Activated naive CD8-positive, alpha-beta T cell treated with anti-CD3 and anti-CD28 coated beads for 36 hours (primary cell): ENCODE data around the gene HRC. TPM values are rescaled to one million over a fixed set of nuclear protein-coding genes. Genes with fewer than 3 reads are reported as not detected.

Source experiments
- DNase-seq: peaks from one replicate; pipeline ENCODE4 v3.0.0; 2021
- H3K27ac Mint-ChIP-seq: one replicate; pipeline ENCODE4 v1.8.0; 2022; ENCODE audit warnings: mild to moderate bottlenecking, moderate library complexity, mixed read lengths
- H3K27me3 Mint-ChIP-seq: one replicate; pipeline ENCODE4 v1.8.0; 2022; ENCODE audit warnings: mild to moderate bottlenecking, mixed read lengths
- H3K36me3 Mint-ChIP-seq: one replicate; pipeline ENCODE4 v1.8.0; 2021; ENCODE audit warnings: mild to moderate bottlenecking, mixed read lengths
- H3K4me1 Mint-ChIP-seq: one replicate; pipeline ENCODE4 v1.8.0; 2021; ENCODE audit warnings: mixed read lengths
- H3K4me3 Mint-ChIP-seq: one replicate; pipeline ENCODE4 v1.8.0; 2022; ENCODE audit warnings: mild to moderate bottlenecking, moderate library complexity, mixed read lengths
- H3K9me3 Mint-ChIP-seq: one replicate; pipeline ENCODE4 v1.8.0; 2022; ENCODE audit warnings: mixed read lengths
- total RNA-seq, 2 experiments: library from RNA; stranded (reverse); gene quantifications; one replicate each; pipeline ENCODE4 v1.2.3, GENCODE V29; 2021

The HRC gene
- total RNA-seq, 2 experiments from 2014 or later = not detected

DNA sequence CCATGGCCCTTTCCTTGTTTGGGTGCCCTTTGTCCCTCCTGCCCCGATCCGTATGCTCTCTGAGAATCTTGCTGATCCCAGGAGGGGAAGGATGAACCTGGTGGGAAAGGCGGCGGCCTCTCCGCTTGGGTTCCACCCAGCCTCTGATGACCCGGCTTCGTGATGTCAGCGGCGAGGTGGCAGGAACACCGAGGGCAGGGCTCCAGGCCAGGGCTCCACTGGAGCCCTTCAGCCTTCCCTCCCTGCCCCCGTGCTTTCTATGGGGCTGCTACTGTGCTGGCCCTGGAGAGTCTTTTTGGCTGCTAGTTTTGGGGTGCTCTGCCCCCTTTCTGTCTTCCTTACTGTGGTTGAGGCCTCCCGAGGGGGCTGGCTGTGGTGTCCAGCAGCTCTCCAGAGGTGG is 52.9 kb downstream of the HRC start:
- no peak for DNase-seq
- Mint-ChIP-seq H3K4me3 (no peak overlapping the region), H3K9me3 (no peaks in the 10 kb centered on the region), H3K27me3 (no peaks in the 10 kb centered on the region), H3K27ac (peak overlapping the region; percentile 20), H3K4me1 (peaks cover 4% of the 10 kb centered on the region), H3K36me3 (peaks cover 43% of the 10 kb centered on the region)

Other genes with a start within 250 kb of the HRC start
- 1 to 10 TPM in 1 of 2 experiments, under 1 TPM in 1; 0.74 to 1.1 TPM for gene DHDH, start 221.7 kb downstream of the HRC start, total RNA-seq
- 100 to 1,000 TPM; 191 TPM for gene BAX, start 200.5 kb downstream of the HRC start, total RNA-seq
- 1,000 to 10,000 TPM; 1,137 to 1,177 TPM for gene FTL, start 190.1 kb downstream of the HRC start, total RNA-seq
- 10 to 100 TPM; 48.9 to 57.6 TPM for gene GYS1, start 162.1 kb downstream of the HRC start, total RNA-seq
- gene RUVBL2, start 161.5 kb downstream of the HRC start, total RNA-seq = 100 to 1,000 TPM; 187 to 189 TPM
- gene LHB, start 138.3 kb downstream of the HRC start, total RNA-seq = not detected
- not detected for gene CGB3, start 131.1 kb downstream of the HRC start, total RNA-seq
- gene CGB2, start 123.5 kb downstream of the HRC start, total RNA-seq = not detected
- gene CGB1, start 118.5 kb downstream of the HRC start, total RNA-seq = not detected
- gene CGB5, start 111.5 kb downstream of the HRC start, total RNA-seq = not detected
- gene CGB8, start 106.3 kb downstream of the HRC start, total RNA-seq = not detected
- gene CGB7, start 97.6 kb downstream of the HRC start, total RNA-seq = not detected
- not detected for gene NTF4, start 90.6 kb downstream of the HRC start, total RNA-seq
- gene KCNA7, start 82.7 kb downstream of the HRC start, total RNA-seq = not detected
- gene SNRNP70, start 69.9 kb downstream of the HRC start, total RNA-seq = 100 to 1,000 TPM; 205 to 230 TPM
- 1 to 10 TPM; 2.2 to 2.5 TPM for gene LIN7B, start 41.0 kb downstream of the HRC start, total RNA-seq
- gene C19orf73, start 36.3 kb downstream of the HRC start, total RNA-seq = 1 to 10 TPM; 1.0 to 1.3 TPM
- gene PPFIA3, start 35.9 kb downstream of the HRC start, total RNA-seq = 1 to 10 TPM; 3.2 to 4.3 TPM
- not detected for gene TRPM4, start 2.4 kb upstream of the HRC start, total RNA-seq
- 1 to 10 TPM in 1 of 2 experiments, under 1 TPM in 1; 0.86 to 1.4 TPM for gene SLC6A16, start 169.8 kb upstream of the HRC start, total RNA-seq
- gene CD37, start 180.0 kb upstream of the HRC start, total RNA-seq = 100 to 1,000 TPM; 110 to 114 TPM
- gene TEAD2, start 207.0 kb upstream of the HRC start, total RNA-seq = not detected
- not detected for gene DKKL1, start 208.5 kb upstream of the HRC start, total RNA-seq
- 1 to 10 TPM in 1 of 2 experiments, under 1 TPM in 1; 0.45 to 1.1 TPM for gene KASH5, start 232.9 kb upstream of the HRC start, total RNA-seq